RWPE1 (cell line): ENCODE data around the gene PHKB.

Source experiments
- CTCF ChIA-PET: fragments of 350-600 bp; sonication (Branson Sonifier 250); formaldehyde crosslinking; extraction: SDS; loops from one replicate; lab custom pipeline; 2021; lab: Yijun Ruan, JAX
- POLR2A ChIA-PET: fragments of 400-600 bp; formaldehyde crosslinking; extraction: SDS; loops from one replicate; lab custom pipeline; 2020; ENCODE audit warnings: antibody characterized with exemption; ENCODE audit not compliant: low non-redundant PET; lab: Yijun Ruan, JAX
- DNase-seq: peaks from one replicate; pipeline ENCODE4 v3.0.0; 2012; ENCODE audit warnings: low spot score
- H3K27ac ChIP-seq: fragments of 450-650 bp; 2 replicates; pipeline ENCODE4 v1.5.1; 2017
- TF ChIP-seq, protein P1 (sequence below): fragments of 450-650 bp; conservative IDR thresholded peaks from 2 replicates; pipeline ENCODE4 v1.5.1; 2017; ENCODE audit warnings: low read depth, mild to moderate bottlenecking

The PHKB gene

DNA sequence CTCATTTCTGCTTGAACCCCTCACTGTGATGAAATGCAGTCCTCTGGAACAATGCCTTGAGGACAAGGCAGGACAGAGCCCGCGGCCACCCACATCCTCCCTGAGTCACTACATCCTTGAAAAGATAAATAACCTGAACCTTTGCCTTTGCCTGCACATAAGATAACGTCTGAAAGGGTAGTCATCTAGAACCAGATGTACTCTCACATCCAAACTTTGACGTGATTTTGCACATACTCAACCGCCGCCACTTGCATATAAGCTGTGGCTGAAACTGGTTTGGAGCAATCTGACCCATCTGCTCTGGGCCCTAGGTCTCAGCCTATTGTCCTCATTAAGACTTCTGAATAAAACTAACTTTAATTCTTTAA lies 252.1 kb downstream of the PHKB start:
- CTCF ChIA-PET: interaction anchor here (0.6 to 1.0 kb wide), 3 partner anchors 251 to 1118 kb away, joined by 3 to 7 read pairs (median 3); no protein-coding TSS in a partner anchor
- POLR2A ChIA-PET: interaction anchor here (0.5 kb wide), 1 partner anchor 245 kb away, joined by 3 read pairs; no protein-coding TSS in a partner anchor
- DNase-seq: peak; percentile 52
- TF ChIP-seq, protein P1, sequence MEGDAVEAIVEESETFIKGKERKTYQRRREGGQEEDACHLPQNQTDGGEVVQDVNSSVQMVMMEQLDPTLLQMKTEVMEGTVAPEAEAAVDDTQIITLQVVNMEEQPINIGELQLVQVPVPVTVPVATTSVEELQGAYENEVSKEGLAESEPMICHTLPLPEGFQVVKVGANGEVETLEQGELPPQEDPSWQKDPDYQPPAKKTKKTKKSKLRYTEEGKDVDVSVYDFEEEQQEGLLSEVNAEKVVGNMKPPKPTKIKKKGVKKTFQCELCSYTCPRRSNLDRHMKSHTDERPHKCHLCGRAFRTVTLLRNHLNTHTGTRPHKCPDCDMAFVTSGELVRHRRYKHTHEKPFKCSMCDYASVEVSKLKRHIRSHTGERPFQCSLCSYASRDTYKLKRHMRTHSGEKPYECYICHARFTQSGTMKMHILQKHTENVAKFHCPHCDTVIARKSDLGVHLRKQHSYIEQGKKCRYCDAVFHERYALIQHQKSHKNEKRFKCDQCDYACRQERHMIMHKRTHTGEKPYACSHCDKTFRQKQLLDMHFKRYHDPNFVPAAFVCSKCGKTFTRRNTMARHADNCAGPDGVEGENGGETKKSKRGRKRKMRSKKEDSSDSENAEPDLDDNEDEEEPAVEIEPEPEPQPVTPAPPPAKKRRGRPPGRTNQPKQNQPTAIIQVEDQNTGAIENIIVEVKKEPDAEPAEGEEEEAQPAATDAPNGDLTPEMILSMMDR: no peak
- peak overlapping the region; percentile 79 for H3K27ac ChIP-seq

DNA sequence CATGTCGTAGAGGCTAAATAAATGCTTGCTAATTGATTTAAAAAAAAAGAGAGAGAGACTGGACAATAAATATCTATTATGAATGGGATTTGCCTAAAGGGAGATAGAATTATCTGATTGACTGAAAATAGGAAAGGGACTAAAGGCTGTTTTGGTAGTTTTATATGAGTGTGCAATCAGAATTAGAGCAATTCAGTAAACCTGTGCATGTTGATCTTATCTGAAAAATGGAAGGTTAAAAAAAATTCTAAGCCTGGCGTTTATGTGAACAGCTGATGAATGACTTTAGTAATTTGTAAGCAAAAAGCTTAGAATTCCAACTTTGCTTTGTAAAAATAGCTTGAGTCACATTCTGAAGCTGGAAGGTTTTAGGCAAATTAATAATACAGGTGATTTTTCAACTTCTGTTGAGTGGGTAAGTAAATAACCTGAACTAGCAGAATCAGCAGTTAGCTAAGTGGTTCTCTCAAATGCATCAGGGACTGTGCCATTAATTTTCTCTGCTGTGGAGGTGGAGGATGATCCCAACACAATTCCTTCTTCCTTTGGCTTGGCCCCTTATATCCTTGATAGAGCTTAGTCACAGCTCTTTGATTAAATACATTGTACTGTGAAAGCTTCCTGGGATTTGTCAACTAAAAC lies 254.4 kb downstream of the PHKB start:
- ChIA-PET CTCF (interaction anchor here (0.6 kb wide), 1 partner anchor 118 kb away, joined by 4 read pairs; no protein-coding TSS in a partner anchor), POLR2A (no interaction called here)
- DNase-seq: no peak
- no peak overlapping the region for H3K27ac ChIP-seq
- TF ChIP-seq, protein P1: no peak

GRCh38 chr16:47716571-47716970 lies 255.4 kb downstream of the PHKB start:
- no peak for DNase-seq
- no peak overlapping the region for H3K27ac ChIP-seq
- POLR2A ChIA-PET: no interaction called here
- TF ChIP-seq, protein P1: no peak
- CTCF ChIA-PET: no interaction called here

DNA sequence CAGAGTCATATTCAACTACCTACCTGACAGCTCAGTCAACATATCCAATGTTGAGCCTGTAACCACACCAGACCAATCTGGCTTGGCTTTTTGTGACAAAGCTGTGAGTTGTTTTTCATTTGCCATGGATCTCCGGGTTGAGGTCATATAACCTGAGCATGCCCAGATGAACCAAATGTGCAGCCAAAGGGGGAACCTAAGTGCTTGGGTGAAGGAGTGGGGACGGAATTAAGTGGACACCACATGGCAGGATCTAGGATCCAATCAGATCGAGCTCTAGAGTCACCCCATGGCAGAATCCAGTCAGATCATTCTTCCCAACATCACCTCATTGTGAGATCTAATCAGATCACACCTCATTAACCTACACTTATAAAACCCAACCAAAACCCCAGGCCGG lies 258.6 kb downstream of the PHKB start:
- DNase-seq: no peak
- no peak overlapping the region for H3K27ac ChIP-seq
- ChIA-PET POLR2A (no interaction called here), CTCF (no interaction called here)
- TF ChIP-seq, protein P1: no peak

DNA sequence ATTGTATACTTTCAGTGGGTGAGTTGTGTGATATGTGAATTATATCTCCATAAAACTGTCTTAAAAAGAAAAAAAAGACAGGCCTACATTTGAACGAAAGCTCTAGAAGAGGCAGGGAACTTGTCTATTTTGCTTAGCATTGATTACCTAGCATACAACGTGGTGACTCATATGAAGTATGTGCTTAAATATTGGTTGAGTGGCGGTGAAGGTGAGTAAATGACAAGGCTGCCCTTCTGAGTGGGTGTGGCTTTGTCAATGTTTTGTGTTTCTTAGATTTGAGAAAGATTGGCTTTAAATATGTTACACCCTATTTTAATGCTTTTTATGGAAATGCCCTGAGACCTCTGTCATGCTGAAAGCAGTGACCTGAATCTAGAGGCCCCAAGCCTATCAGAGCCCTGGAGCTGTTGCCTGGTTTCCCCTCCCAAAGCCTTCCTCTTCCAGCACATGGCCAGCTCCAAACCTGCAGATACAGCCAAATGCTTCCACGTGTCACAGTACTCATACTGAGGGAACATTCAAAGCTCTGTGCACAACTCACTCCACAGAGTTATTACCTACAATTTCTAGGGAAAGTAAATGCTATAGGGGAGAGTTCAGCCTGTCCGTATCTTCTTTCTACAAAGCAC lies 260.0 kb downstream of the PHKB start:
- TF ChIP-seq, protein P1: no peak
- no peak for DNase-seq
- ChIA-PET POLR2A (no interaction called here), CTCF (no interaction called here)
- no peak overlapping the region for H3K27ac ChIP-seq

DNA sequence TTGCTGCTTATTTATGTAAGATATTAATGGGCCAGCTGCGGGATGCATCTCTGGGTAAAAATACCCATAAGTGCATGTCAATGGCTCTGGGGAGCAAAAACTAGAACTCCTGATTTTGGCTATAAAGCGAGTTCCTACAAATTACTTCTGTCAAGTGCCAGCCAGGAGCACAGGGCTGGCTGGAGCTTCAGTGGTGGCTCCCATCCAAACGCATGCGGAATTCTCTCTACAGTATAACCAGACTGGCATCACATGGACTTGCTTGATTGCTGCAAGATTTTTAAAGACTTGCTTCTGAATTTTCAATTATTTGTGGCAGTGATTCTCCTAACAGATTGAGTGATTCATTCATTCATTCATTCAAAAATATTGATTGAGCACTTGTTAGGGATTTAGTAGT lies 260.9 kb downstream of the PHKB start:
- POLR2A ChIA-PET: interaction anchor here (0.6 kb wide), 1 partner anchor 171 kb away, joined by 10 read pairs; no protein-coding TSS in a partner anchor
- CTCF ChIA-PET: no interaction called here

More for the DNA sequence above, 260.9 kb downstream of the PHKB start:
- DNase-seq: no peak
- no peak overlapping the region for H3K27ac ChIP-seq
- TF ChIP-seq, protein P1: no peak
